Measurements from ENCODE around the gene NPSR1.
"Not testable (repeated sequence)": the region's sequence is repeated elsewhere in the genome, so short reads cannot be mapped to it uniquely, and the experiment has no call there.

Gene NPSR1, protein sequence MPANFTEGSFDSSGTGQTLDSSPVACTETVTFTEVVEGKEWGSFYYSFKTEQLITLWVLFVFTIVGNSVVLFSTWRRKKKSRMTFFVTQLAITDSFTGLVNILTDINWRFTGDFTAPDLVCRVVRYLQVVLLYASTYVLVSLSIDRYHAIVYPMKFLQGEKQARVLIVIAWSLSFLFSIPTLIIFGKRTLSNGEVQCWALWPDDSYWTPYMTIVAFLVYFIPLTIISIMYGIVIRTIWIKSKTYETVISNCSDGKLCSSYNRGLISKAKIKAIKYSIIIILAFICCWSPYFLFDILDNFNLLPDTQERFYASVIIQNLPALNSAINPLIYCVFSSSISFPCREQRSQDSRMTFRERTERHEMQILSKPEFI

DNA sequence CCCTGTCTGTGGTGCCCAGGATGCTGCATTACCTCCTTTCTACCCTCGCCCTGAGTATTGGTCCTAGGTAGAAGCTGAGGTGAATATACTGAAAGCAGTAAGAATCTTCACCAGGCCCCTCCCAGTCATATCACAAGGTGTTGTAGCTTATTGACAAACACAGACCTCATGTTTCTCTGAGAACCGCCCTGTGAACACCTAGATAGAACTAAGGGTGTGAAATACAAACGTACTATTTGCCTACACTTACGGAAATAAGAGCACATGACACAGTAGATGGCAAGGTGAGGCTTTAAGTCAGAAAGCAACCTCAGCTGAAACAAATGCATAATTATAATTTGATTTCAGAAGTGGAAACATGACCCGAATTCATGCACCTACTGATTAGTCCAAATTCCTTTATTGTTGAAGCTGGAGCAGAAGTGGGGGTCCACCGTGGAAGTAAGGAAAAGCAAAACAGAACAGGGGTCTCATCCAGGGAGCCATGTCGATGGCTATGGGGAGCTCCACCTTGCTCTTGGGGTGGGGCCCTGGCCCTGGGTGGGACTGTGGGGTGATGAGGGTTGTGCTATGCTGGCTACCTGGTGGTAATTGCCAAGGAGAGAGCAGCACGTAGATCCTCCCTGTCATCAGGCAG lies at the start of gene NPSR1:
Gene NPSR1 (plus strand): TSS at position 587 of the 637 bp plus-strand sequence. CDS start 195 bp downstream, outside the sequence.
- no peak for DNase-seq

DNA sequence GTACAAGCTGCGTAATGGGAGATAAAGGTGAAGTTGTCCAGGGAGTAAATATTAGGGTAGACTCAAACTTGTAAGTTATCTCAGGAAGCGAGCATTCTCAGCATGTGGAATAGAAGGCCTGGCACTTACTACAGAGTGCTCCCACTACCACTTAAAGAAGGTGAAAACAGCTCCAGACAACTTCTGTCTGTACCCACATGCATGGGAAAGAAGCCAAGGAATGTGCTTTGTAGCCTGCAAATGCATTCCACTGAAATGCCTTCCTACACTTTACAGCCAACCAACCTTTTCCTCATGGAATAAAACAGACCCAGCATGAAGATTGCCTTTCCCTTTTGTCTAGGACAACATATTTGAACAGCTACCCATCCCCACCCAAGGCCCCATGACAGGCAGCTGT lies 45.4 kb upstream of the NPSR1 start:
- no peak for DNase-seq

DNA sequence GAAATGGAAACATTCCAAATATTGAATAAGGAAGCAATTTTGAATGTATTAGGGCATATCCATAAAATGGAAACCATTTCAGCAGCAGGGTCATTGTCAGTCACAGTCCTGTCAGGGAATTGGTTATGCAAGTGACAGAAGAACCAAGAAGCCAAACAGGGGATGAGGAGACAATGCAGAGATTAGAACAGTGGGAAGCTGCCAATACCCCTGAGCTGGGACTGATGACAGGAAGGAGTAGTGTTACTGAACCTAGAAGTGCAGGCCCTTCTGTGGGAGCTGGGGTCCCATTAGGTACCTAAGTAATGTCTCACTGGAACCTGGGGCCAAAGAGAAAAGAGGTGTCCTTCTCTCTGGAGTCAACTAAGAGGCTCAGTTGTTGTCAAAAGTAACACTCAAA lies 37.6 kb upstream of the NPSR1 start:
- DNase-seq, result no peak

DNA sequence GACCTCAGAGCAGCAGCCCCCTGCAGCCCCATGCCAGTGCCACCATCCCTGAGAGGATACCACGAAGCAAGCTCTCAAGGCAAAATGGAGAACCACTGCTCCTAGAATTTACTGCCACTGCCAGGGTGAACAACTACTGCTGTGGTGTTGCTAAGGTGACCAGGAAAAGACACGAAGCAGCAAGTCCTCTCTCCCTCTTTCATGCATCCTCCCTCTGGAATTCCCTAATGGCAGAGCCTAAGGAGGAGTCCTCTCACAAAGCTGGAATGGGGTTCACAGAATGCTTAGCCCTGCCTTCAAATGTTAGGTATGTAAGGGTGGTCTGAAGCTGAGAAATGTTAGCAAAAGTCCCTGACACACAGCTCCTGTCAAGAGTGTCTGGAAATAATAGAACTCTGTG lies 35.8 kb upstream of the NPSR1 start:
- DNase-seq, result no peak

DNA sequence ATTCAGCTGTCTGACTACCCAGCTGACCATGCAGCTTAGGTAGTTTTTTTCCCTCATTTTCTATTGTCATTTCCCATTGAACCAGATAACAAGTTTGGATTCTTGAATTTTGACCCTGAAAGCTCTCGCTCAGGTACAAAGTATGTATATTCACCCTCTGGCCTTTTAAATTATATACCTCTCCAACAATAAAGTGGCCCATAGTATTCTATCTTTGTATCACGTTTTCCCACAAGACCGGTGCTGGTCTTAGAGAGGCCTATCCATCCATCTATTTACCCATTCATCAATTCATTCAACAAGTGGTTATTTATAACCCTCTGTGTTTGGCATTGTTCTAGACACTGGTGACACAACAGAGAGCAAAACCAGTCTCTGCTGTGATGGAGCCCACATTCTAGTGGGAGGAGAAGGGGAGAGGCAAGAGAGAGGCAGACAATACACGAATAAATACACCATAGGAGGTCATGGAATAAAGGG lies 35.2 kb upstream of the NPSR1 start:
- DNase-seq, result no peak

DNA sequence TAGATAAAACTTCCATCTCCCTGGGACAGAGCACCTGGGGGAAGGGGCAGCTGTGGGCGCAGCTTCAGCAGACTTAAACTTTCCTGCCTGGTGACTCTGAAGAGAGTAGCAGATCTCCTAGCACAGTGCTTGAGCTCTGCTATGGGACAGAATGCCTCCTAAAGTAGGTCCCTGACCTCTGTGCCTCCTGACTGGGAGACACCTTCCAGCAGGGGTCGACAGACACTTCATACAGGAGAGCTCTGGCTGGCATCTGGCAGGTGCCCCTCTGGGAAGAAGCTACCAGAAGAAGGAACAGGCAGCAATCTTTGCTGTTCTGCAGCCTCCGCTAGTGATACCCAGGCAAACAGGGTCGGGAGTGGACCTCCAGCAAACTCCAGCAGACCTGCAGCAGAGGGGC lies 29.4 kb upstream of the NPSR1 start:
- DNase-seq, result not testable (repeated sequence)

DNA sequence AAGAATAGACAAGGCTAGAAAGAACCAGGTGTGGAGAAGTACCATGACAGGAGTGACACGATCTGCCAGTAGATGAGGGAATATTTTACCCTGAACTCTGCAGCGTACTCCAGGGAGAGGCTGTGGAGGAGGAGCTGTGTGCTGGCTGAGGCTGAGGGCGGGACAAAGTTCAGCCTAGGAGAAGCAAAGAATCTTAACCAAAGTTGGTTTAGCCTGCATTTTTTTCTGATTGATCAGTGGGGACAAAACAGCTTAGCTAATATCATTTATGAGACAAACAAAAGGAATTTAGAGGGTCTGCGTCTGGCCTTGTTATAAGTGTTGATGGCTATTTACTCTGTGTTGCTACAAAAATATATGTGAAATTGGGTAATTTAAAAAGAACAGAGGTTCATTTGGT lies 5.2 kb upstream of the NPSR1 start:
- DNase-seq, result no peak

DNA sequence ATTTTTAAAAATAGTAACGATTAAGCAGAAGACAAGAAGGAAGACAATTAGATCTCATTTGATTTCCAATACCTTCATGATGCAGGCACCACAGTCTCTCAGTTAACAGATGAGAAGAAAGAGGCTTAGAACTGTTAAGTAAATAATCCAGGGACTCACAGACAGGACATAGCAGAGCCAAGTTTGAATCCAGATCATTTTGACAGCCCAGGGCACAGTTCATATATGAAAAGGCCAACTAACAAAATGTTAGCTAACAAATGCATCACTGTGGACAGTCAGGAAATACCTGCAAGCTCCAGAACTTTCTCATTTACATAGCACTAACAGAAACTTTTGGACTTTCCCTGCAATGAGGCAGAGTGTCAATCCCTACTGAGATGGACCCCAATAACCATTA lies 4.2 kb upstream of the NPSR1 start:
- DNase-seq, result no peak

DNA sequence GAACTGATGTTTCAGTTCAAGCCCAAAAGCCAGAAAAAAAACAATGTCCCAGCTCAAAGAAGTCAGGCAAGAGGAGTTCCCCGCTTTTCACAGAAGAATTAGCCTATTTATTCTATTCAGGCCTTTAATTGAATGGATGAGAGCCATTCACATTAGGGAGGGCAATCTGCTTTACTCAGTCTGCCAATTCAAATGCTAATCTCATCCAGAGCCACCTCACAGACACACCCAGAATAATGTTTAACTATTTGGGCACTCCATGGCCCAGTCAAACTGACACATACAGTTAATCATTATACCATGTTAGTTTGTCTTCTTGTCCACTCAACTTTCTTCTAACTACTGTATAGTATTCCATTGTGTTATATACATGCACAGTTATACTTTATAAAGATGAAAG lies 2.6 kb upstream of the NPSR1 start:
- DNase-seq, result no peak

DNA sequence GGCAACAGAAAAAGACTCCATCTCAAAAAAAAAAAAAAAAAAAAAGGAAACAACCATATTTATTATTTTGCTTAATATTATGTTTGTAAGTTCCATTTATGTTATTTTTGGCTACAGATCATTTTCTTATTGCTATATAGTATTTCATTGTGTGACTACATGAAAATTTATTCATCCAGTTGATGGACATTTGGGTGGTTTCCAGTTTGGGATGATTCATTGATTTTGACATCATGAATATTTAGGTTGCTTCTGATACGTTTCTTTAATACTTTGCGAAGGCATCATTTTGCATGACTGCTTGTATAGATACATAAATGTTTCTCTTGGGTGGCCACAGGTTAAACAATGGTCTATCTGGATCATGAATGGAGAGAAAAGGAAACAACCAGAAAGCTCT lies 2.0 kb upstream of the NPSR1 start:
- DNase-seq, result no peak

DNA sequence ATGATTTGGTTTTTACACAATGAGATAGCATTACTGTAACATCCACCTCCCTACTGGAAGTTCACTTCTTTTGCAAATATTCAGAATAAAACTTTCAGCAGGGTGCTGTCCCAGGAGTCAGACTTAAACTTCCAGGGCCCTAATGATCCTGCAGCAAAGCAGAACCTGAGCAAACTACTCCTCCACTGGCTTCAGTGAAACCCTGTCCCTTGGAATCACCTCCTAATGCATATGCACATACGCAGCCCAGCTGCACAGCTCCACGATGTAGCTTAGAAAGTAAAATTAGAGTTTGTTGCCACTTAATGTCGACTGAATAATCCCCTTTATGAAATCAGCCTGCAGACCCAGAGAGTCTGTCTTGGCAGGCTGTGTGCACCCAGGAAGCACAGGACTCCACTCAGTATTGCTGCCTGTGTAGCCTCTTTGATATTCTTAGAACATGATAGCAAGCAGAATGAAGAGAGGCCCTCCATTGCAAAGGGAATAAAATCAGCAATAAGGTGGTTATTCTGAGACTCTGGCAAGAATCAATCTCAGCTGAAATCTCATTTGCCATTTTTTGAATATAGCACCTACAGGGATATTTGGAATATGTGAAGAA lies 1.6 kb downstream of the NPSR1 start:
- no peak for DNase-seq

DNA sequence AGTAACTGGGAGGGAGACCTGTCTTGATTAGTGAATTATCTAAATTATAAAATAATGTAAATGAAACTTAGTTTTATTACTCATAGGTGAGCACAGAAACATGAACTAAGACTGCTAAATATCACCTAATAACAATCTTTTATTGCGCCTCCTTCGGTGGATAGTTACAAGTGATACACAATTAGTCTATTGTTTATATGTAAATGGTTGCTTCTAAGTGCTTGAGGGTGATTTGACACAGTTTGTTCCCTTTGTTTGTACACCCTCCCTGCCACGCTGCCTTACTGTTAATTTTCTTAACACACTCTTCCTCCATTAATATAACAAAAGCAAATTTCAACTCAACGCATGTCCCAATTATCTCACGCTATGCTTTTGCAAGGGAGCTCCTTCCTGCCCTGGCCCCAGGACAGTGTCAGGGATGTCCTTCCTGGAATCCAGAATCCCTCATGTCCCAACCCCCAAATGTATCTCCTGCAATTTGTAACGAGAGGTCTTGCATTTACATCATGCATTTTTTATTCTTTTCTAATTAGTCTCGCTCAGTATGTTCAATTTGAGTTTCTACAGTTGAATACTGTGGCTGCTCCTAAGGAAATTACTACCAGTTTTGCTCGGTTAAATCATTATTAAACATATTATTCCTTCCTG lies 4.2 kb downstream of the NPSR1 start:
- DNase-seq, result no peak

DNA sequence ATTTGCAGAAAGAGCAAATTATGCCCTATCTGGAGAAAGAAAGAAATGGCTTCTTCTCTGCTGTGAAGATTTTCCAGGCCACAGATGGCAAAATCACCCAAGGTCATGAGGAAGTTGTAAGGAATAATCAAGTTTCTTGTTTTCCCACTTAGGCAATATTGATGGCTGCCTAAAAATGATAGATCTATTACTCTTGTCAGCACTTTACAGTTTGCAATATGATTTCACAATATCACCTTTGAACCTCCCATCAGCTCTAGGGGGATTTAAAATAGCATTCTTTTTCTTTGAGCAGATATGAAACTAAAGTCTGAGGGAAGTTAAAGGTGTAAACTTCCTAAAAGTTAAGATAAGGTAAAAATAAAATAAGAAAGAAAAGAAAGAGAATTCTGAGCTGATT lies 6.7 kb downstream of the NPSR1 start:
- no peak for DNase-seq

DNA sequence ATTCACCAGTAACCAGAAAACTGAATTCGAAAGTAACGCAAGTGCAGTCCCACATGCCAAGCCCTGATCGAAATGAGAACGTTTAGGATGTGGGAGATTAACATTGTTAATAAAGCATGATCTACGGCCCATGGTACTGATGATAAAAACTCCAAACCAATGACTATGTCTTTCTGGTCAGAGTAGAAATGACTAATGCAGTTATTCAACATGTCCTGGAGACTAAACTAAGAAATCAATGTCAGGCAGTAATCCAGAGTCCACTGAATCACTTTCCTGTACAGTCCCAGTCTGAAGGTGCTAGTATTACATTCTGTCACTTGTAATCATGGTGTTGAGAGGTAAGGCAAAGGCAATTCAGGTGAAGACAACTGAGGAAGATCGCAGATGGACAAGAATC lies 14.4 kb downstream of the NPSR1 start:
- no peak for DNase-seq

DNA sequence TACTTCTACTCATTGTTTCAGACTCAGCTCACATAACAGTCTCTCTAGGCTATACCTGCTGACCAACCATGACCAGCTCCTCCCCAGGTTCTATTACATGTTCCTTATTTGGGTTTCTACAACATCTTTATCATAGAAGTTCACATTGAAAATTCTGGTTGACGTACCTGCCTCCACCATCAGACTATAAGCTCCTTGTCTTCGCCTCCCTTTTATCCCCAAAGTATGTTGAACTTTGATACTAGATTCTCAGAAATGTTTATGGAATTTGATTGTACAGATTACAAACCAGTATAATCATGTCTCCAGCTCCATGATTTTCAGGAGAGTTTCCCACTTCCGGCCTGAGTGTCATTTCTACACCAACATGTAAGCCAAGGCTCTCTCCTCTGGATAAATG lies 15.0 kb downstream of the NPSR1 start:
- no peak for DNase-seq

DNA sequence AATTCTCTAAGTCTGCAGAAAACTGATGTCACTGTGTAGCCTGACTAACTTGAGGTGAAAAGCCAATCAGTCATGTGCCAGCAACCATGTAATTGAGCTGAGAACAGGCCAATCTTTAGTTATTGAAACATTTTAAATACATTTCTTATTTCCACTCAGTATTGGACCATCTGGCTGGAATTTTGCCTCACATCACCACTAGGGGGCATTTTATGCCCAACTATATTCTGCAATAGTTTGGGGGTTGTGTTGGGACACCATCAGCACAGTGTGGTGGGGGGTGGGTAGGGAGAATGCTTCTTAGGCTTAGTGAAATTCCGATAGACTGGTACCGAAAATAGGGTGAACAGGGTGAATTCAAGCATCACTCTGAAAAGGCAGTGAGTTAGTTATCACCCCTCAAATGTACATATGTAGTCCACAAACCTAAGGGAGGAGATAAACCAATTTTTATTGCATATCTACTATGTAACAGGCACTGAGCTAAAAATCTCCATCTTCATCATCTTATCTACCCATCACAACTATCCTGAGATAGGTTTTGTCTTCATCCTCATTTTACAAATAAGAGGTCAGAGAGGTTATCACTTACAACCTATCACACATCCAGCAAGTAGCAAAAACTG lies 17.8 kb downstream of the NPSR1 start:
- no peak for DNase-seq

DNA sequence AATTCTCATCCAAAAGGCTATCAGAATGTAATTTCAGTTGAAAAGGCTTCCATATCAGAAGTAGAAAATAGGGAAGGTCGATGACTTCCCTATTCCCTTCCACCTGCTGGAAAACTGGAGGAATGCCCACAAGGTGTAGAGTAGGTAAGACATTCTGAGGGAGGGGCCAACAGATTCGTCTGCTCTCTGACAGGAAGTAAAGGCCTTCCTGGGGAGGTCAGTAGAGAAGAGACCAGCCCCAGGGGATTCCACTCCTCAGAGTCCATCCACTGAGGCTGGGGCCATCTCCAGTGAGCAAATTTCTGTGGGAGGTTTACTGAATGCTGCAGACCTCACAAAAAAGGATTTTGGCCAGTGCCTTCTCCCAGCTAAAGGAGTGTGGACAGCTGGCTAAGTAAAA lies 19.5 kb downstream of the NPSR1 start:
- no peak for DNase-seq

DNA sequence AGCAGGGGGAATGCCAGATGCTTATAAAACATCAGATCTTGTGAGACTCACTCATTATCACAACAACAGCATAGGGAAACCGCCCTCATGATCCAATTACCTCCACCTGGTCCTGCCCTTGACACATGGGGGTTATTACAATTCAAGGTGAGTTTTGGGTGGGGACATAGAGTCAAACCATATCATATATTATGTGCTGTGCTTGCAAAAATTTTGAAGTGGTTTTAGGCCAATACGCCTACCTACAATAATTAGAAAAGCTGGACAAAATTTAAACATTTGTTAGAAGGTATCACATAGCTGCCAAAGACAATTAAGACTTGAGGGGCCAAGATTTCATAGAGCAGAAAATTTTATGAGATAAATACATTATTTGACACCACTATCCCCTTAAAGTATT lies 29.5 kb downstream of the NPSR1 start:
- DNase-seq, result no peak

DNA sequence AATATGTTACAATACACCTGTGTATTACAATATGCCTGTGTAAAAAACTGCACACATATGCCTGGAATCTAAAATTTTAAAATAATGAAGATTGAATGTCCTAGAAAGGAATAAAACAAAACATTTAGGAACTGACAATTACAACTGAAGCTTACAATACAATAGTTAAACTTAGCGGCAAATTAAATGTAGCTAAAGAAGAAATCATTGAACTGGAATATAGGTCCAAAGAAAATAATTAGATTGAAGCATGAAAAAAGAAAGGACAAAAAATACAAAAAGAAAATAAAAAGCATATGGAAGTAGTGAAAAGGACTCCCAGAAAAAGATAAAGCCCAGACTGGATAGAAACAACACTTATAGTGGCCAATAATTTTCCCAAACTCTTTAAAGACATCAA lies 38.4 kb downstream of the NPSR1 start:
- no peak for DNase-seq

DNA sequence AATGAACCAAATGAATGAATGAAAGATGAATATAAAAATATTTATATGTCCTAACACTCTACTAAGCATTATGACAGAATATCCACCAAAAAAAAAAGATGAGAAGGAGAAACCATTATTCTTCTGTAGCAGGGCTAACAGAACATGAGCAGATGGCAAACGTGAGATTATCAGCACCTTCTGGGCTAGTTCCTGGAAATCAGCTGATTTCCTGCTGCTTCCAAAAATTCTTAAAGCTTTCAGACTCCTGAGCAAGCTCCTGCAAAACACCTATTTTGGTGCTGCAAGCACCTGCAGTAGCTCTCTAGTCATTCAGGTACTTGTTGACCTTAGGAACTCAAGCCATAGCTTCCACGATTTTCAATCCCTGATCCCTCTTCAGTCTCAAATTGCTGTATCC lies 51.8 kb downstream of the NPSR1 start:
- DNase-seq, result no peak

DNA sequence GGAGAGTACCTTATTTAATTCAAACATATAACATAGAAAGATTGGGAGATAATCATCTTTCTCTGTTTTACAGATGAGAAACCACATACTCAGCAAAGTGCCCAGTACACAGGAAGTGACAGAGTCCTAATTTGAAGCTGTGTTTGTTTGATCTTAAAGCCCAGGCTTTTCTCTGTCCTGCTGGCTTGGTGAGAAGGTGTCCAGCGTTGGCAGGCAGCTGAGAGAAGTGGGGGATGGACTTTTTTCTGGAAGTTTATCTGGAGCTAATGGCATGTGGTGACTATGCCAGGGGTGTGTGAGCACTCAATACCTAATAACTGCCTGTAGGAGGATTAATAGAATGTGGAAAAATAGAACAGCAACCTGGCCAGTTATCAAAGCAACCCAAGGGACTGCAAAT lies 60.8 kb downstream of the NPSR1 start:
- DNase-seq, result no peak

DNA sequence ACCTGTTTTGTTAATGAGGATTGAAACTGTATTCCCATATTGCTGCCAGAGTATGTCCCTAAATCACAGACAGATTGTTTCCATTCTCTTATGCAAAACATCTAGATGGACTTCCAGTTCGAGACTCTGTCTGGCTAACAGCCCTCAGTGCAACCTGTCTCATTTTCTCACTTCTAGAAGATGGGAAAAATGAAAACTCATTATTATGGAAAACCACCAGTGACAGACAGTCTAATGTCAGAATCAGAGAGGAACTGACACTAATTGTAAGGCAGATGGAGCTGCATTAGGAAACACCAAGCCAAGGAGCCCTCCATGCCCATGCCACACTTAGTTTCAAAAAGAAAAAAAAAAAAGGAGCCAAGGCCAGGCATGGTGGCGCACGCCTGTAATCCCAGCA lies 61.6 kb downstream of the NPSR1 start:
- DNase-seq, result no peak

DNA sequence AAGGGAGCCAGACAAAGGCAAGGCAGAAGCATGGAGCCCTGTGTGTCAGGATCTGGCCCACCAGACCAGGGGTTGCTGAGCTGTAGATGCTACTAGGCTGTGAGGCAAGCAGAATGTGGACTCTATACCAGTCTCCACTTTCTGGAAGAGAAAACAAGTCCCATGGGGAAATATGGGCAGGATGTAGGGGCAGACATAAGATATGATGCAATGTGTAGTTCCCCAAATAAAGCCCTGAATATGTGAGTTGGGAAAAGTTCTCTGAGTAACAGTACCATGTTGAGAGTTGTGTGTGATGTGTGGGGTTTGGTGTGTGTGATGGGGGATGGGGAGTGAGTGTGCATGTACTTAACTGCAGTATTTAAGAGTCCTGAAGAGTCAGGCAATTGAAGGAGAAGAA lies 62.3 kb downstream of the NPSR1 start:
- no peak for DNase-seq
